ENCODE results near the gene SCRT2. TPM values are rescaled to one million over a fixed set of nuclear protein-coding genes. Genes with fewer than 3 reads are reported as not detected.

SCRT2 gene
- total RNA-seq, 1 experiment from 2014 or later: not detected

GRCh38 chr20:645318-646106 lies 30.1 kb downstream of the SCRT2 start:
- in situ Hi-C loops (cut with HindIII; ENCODE audit: low pct_unique_long_range_greater_than_20kb, low sequenced_read_pairs) (no loop called here), intact Hi-C loops (cut with micrococcal nuclease; ENCODE audit: unreplicated experiment) (loop anchor here (2.0 kb wide), 1 partner anchor 85 kb away; no protein-coding TSS in a partner anchor)
- DNase-seq (ENCODE audit: low read depth, low spot score): peak; percentile 62
- POLR2A ChIA-PET: interaction anchor here (0.5 to 0.6 kb wide), 3 partner anchors 33 to 55 kb away, joined by 3 to 4 read pairs (median 3); no protein-coding TSS in a partner anchor
- H3K27ac ChIP-seq (ENCODE audit: low read length): no peak overlapping the region
- no peak overlapping the region for H3K4me3 ChIP-seq (ENCODE audit: low read depth in 2 of 2, low read length in 2 of 2)
- no peak for TF ChIP-seq REST (IDR thresholded peaks at IDR 0.05; ENCODE audit: insufficient read depth in 1 of 2, low read depth in 2 of 2, low read length in 1 of 2)
- peak; percentile 98 for TF ChIP-seq CTCF (IDR thresholded peaks at IDR 0.05)
- peaks cover 3% of the 10 kb centered on the region; the same call in 1 of the 2 replicates for H3K36me3 ChIP-seq (ENCODE audit: control insufficient read depth, insufficient read depth, low read length)
- peak; percentile 88 for ATAC-seq
- H3K4me1 ChIP-seq (ENCODE audit: control insufficient read depth, insufficient read depth, low read length): peaks cover 9% of the 10 kb centered on the region
- peaks cover 5% of the 10 kb centered on the region; the same call in 1 of the 2 replicates for H3K9me3 ChIP-seq (ENCODE audit: control insufficient read depth, insufficient read depth, low read depth, low read length)
- BruUV-seq (replicated peaks): no TSS peak
- H3K27me3 ChIP-seq (ENCODE audit: control insufficient read depth, insufficient read depth, low read length): no peaks in the 10 kb centered on the region
- CTCF ChIA-PET: interaction anchor here (0.5 to 3.0 kb wide), 12 partner anchors 10 to 298 kb away, joined by 3 to 20 read pairs (median 3); no protein-coding TSS in a partner anchor

GRCh38 chr20:644692-645317 lies 30.8 kb downstream of the SCRT2 start:
- POLR2A ChIA-PET: no interaction called here

More at GRCh38 chr20:644692-645317, 30.8 kb downstream of the SCRT2 start:
- Histone ChIP-seq H3K27ac (ENCODE audit: low read length) (no peak overlapping the region), H3K27me3 (ENCODE audit: control insufficient read depth, insufficient read depth, low read length) (no peaks in the 10 kb centered on the region), H3K36me3 (ENCODE audit: control insufficient read depth, insufficient read depth, low read length) (peaks cover 3% of the 10 kb centered on the region; the same call in 1 of the 2 replicates), H3K4me3 (ENCODE audit: low read depth in 2 of 2, low read length in 2 of 2) (no peak overlapping the region), H3K4me1 (ENCODE audit: control insufficient read depth, insufficient read depth, low read length) (peaks cover 9% of the 10 kb centered on the region), H3K9me3 (ENCODE audit: control insufficient read depth, insufficient read depth, low read depth, low read length) (peaks cover 5% of the 10 kb centered on the region; the same call in 1 of the 2 replicates)
- DNase-seq (ENCODE audit: low read depth, low spot score): no peak
- TF ChIP-seq POLR2AphosphoS5 (IDR thresholded peaks at IDR 0.05; ENCODE audit: low read depth, low read length): no peak
- TF ChIP-seq TCF7L2 (IDR thresholded peaks at IDR 0.05; ENCODE audit: low read depth, low read length): no peak
- TF ChIP-seq CTCF (IDR thresholded peaks at IDR 0.05): no peak
- no peak for TF ChIP-seq REST (IDR thresholded peaks at IDR 0.05; ENCODE audit: insufficient read depth in 1 of 2, low read depth in 2 of 2, low read length in 1 of 2)
- no peak for TF ChIP-seq SIN3A (IDR thresholded peaks at IDR 0.05; ENCODE audit: borderline replicate concordance, insufficient read depth, low read depth, low read length)
- in situ Hi-C loops (cut with HindIII; ENCODE audit: low pct_unique_long_range_greater_than_20kb, low sequenced_read_pairs) (no loop called here), intact Hi-C loops (cut with micrococcal nuclease; ENCODE audit: unreplicated experiment) (loop anchor here (2.0 kb wide), 1 partner anchor 84 kb away; no protein-coding TSS in a partner anchor)
- BruUV-seq (replicated peaks): no TSS peak
- no peak for ATAC-seq
- CTCF ChIA-PET: interaction anchor here (0.5 to 3.0 kb wide), 8 partner anchors 9 to 213 kb away, joined by 3 to 20 read pairs (median 4); no protein-coding TSS in a partner anchor

Data from Panc1 (cell line).